Measurements from ENCODE around the gene SEC63. TPM values are rescaled to one million over a fixed set of nuclear protein-coding genes. Genes with fewer than 3 reads are reported as not detected.

Gene SEC63
- total RNA-seq, 1 experiment from 2014 or later = 51.3 TPM

GRCh38 chr6:107981695-107982094 lies 23.7 kb upstream of the SEC63 start:
- H3K4me2 ChIP-seq (ENCODE audit: low read length) = no peak overlapping the region
- ChIA-PET CTCF (interaction anchor here (0.6 to 1.5 kb wide), 4 partner anchors 14 to 554 kb away, joined by 3 to 6 read pairs (median 5); partner anchors contain the start of gene SEC63), RAD21 (ENCODE audit: low non-redundant PET in 1 of 2, low total read pairs in 2 of 2, uncharacterized antibody in 2 of 2, unreplicated experiment in 2 of 2) (no interaction called here), POLR2A (no interaction called here)
- BruUV-seq (replicated peaks) = no TSS peak
- no peaks in the 10 kb centered on the region for H3K36me3 ChIP-seq (ENCODE audit: control insufficient read depth in 1 of 2, insufficient read depth in 2 of 2, low read length in 2 of 2)
- no peaks in the 10 kb centered on the region for H3K9me3 ChIP-seq (ENCODE audit: control insufficient read depth in 1 of 2, insufficient read depth in 1 of 2, low read depth in 1 of 2, low read length in 2 of 2)
- H4K20me1 ChIP-seq (ENCODE audit: insufficient read depth) = no peaks in the 10 kb centered on the region
- no peak overlapping the region for H3K27ac ChIP-seq (ENCODE audit: low read depth, low read length)
- no peaks in the 10 kb centered on the region for H3K79me2 ChIP-seq (ENCODE audit: insufficient read depth, low read length)
- H2AFZ ChIP-seq (ENCODE audit: low read depth, low read length, poor library complexity, severe bottlenecking) = no peak overlapping the region
- no peaks in the 10 kb centered on the region for H3K4me1 ChIP-seq (ENCODE audit: control insufficient read depth in 1 of 2, insufficient read depth in 2 of 2, low read length in 2 of 2)
- H3K4me3 ChIP-seq (replicated peaks in 1 of 2; ENCODE audit: low read depth in 1 of 2, low read length in 2 of 2) = no peak overlapping the region
- ATAC-seq = no peak
- no peak for DNase-seq (ENCODE audit: low read depth, low spot score)
- TF ChIP-seq EZH2 (IDR thresholded peaks at IDR 0.05) = no peak
- TF ChIP-seq ATF3 (IDR thresholded peaks at IDR 0.05) = no peak
- no peak for TF ChIP-seq POLR2A (IDR thresholded peaks at IDR 0.05; ENCODE audit: borderline replicate concordance, extremely low read depth, insufficient read depth, insufficient read length)
- TF ChIP-seq YY1 (IDR thresholded peaks at IDR 0.05; ENCODE audit: extremely low read depth, insufficient replicate concordance, low read depth, low read length) = no peak
- no peak for TF ChIP-seq EZH2phosphoT487 (IDR thresholded peaks at IDR 0.05; ENCODE audit: borderline replicate concordance)
- TF ChIP-seq TCF7L2 (IDR thresholded peaks at IDR 0.05; ENCODE audit: borderline replicate concordance, extremely low read depth, insufficient read depth, insufficient read length) = no peak
- no peak for TF ChIP-seq RAD21 (IDR thresholded peaks at IDR 0.05; ENCODE audit: low read depth)
- no peak for TF ChIP-seq CEBPB (IDR thresholded peaks at IDR 0.05; ENCODE audit: low read depth)
- no peak for TF ChIP-seq ELF1 (IDR thresholded peaks at IDR 0.05; ENCODE audit: borderline replicate concordance, low read depth)
- TF ChIP-seq SP1 (IDR thresholded peaks at IDR 0.05; ENCODE audit: low read depth) = no peak
- no peak for TF ChIP-seq CTCF (IDR thresholded peaks at IDR 0.05 in 2 of 3, conservative IDR thresholded peaks at IDR 0.05 in 1 of 3; ENCODE audit: borderline replicate concordance in 1 of 3, insufficient read depth in 1 of 3, low read depth in 2 of 3, low read length in 2 of 3)
- TF ChIP-seq POLR2AphosphoS5 (IDR thresholded peaks at IDR 0.05; ENCODE audit: low read depth, low read length) = no peak
- TF ChIP-seq ZNF274 (IDR thresholded peaks at IDR 0.05; ENCODE audit: low read depth, low read length) = no peak
- no peak for TF ChIP-seq ZBTB33 (IDR thresholded peaks at IDR 0.05; ENCODE audit: extremely low read depth, insufficient replicate concordance, low read length)
- no peak for TF ChIP-seq CBX3 (IDR thresholded peaks at IDR 0.05; ENCODE audit: low read depth)
- no peak for TF ChIP-seq MAX (IDR thresholded peaks at IDR 0.05)
- no peak for TF ChIP-seq REST (IDR thresholded peaks at IDR 0.05; ENCODE audit: low read depth)
- TF ChIP-seq ZFX (IDR thresholded peaks at IDR 0.05) = no peak
- no peaks in the 10 kb centered on the region for H3K27me3 ChIP-seq (ENCODE audit: insufficient read depth, low read length)
- intact Hi-C loops (cut with micrococcal nuclease) = no loop called here
- H3K9ac ChIP-seq (ENCODE audit: low read length) = no peak overlapping the region
- H3K9me2 ChIP-seq (ENCODE audit: insufficient read depth) = no peaks in the 10 kb centered on the region

Measured in HCT116 (cell line).